NB4 (cell line): ENCODE data around the gene MELTF.

ENCODE experiments used
- DNase-seq: peaks from one replicate; pipeline ENCODE4 v3.0.0; 2010; ENCODE audit warnings: low read depth
- H3K4me3 ChIP-seq: one replicate; pipeline ENCODE4 v1.5.1; 2011; ENCODE audit warnings: mild to moderate bottlenecking, low read depth, low read length, moderate library complexity
- CTCF ChIP-seq: IDR thresholded peaks from one replicate; pipeline ENCODE4 v1.5.1; 2012; ENCODE audit warnings: low read depth, low read length
- MAX ChIP-seq: IDR thresholded peaks from 2 replicates; pipeline ENCODE4 v1.6.1; 2011; ENCODE audit warnings: low read depth, low read length
- MYC ChIP-seq: IDR thresholded peaks from 2 replicates; pipeline ENCODE4 v1.6.1; 2011; ENCODE audit warnings: low read depth, low read length
- POLR2A ChIP-seq: IDR thresholded peaks from 2 replicates; pipeline ENCODE4 v1.6.1; 2011; ENCODE audit warnings: mild to moderate bottlenecking; ENCODE audit not compliant: insufficient read length; ENCODE audit errors: extremely low read depth

The MELTF gene

GRCh38 chr3:197015790-197016736, 13.6 kb downstream of the MELTF start:
- TF ChIP-seq MAX (no peak), CTCF (no peak), POLR2A (no peak), MYC (no peak)
- DNase-seq = no peak
- no peak overlapping the region for H3K4me3 ChIP-seq

GRCh38 chr3:197014942-197015575, 14.6 kb downstream of the MELTF start:
- no peak overlapping the region for H3K4me3 ChIP-seq
- TF ChIP-seq CTCF (no peak), MYC (no peak), POLR2A (no peak), MAX (no peak)
- DNase-seq = peak; percentile 80

- no peak for TF ChIP-seq MAX
- no peak for TF ChIP-seq CTCF
- no peak for DNase-seq
- H3K4me3 ChIP-seq = no peak overlapping the region
Observed at GRCh38 chr3:197014024-197014423, 15.6 kb downstream of the MELTF start.

GRCh38 chr3:197012540-197012883, 17.1 kb downstream of the MELTF start:
- no peak for DNase-seq
- H3K4me3 ChIP-seq = no peak overlapping the region
- TF ChIP-seq MAX = no peak
- TF ChIP-seq CTCF = no peak
- no peak for TF ChIP-seq POLR2A
- no peak for TF ChIP-seq MYC

- H3K4me3 ChIP-seq = no peak overlapping the region
- DNase-seq = no peak
- TF ChIP-seq MYC = no peak
- TF ChIP-seq MAX = no peak
- TF ChIP-seq POLR2A = no peak
- no peak for TF ChIP-seq CTCF
Observed at GRCh38 chr3:197011780-197012539, 17.7 kb downstream of the MELTF start.
